ENCODE results near the gene TMEM218.

GRCh38 chr11:125072218-125072960 lies 39.0 kb downstream of the TMEM218 start:
- no peak for TF ChIP-seq POLR2A (IDR thresholded peaks at IDR 0.05; ENCODE audit: low read depth, low read length)
- no peak for TF ChIP-seq CTCF (IDR thresholded peaks at IDR 0.05; ENCODE audit: extremely low read depth in 1 of 2, insufficient read depth in 1 of 2, low read depth in 1 of 2, low read length in 2 of 2)
- TF ChIP-seq POLR2AphosphoS5 (IDR thresholded peaks at IDR 0.05; ENCODE audit: insufficient read depth, low read depth, low read length) = no peak
- no peak for TF ChIP-seq JUN (IDR thresholded peaks at IDR 0.05; ENCODE audit: borderline replicate concordance, insufficient read depth, insufficient read length, low read depth)
- TF ChIP-seq EZH2 (IDR thresholded peaks at IDR 0.05; ENCODE audit: borderline replicate concordance, low read depth, low read length, severe bottlenecking) = no peak
- no peak for TF ChIP-seq MAX (IDR thresholded peaks at IDR 0.05; ENCODE audit: insufficient read depth, insufficient read length)
- TF ChIP-seq FOS (IDR thresholded peaks at IDR 0.05; ENCODE audit: borderline replicate concordance, insufficient read depth, low read length) = no peak
- TF ChIP-seq GATA2 (IDR thresholded peaks at IDR 0.05; ENCODE audit: insufficient read depth, insufficient read length, low read depth, low read length) = no peak
